Measurements from ENCODE around the gene CLSTN2. TPM values are rescaled to one million over a fixed set of nuclear protein-coding genes. Genes with fewer than 3 reads are reported as not detected.

The CLSTN2 gene
- total RNA-seq, 1 donor from 2014 or later = 0.17 TPM

- no peak for DNase-seq
Observed at GRCh38 chr3:140097874-140098635, 163.1 kb downstream of the CLSTN2 start.

GRCh38 chr3:140100479-140100878 lies 165.5 kb downstream of the CLSTN2 start:
- no peak for DNase-seq

- DNase-seq = no peak
Observed at GRCh38 chr3:140103166-140103565, 168.2 kb downstream of the CLSTN2 start.

- DNase-seq = no peak
Observed at GRCh38 chr3:140103986-140104645, 169.1 kb downstream of the CLSTN2 start.

GRCh38 chr3:140113996-140114788 lies 179.2 kb downstream of the CLSTN2 start:
- no peak for DNase-seq

GRCh38 chr3:140114789-140115080 lies 179.8 kb downstream of the CLSTN2 start:
- no peak for DNase-seq

- DNase-seq = no peak
Observed at GRCh38 chr3:140117096-140117526, 182.1 kb downstream of the CLSTN2 start.

- no peak for DNase-seq
Observed at GRCh38 chr3:140122183-140122582, 187.2 kb downstream of the CLSTN2 start.

GRCh38 chr3:140128217-140128616 lies 193.2 kb downstream of the CLSTN2 start:
- peak; percentile 1 for DNase-seq

- DNase-seq = peak; percentile 1
Observed at GRCh38 chr3:140128631-140129030, 193.6 kb downstream of the CLSTN2 start.

GRCh38 chr3:140129768-140130284 lies 194.8 kb downstream of the CLSTN2 start:
- no peak for DNase-seq

GRCh38 chr3:140131895-140132294 lies 196.9 kb downstream of the CLSTN2 start:
- no peak for DNase-seq

GRCh38 chr3:140134231-140134965 lies 199.4 kb downstream of the CLSTN2 start:
- DNase-seq = no peak

- DNase-seq = no peak
Observed at GRCh38 chr3:140135461-140135860, 200.5 kb downstream of the CLSTN2 start.

GRCh38 chr3:140143367-140144069 lies 208.5 kb downstream of the CLSTN2 start:
- DNase-seq = no peak

GRCh38 chr3:140145528-140145927 lies 210.5 kb downstream of the CLSTN2 start:
- DNase-seq = no peak

GRCh38 chr3:140146668-140147067 lies 211.7 kb downstream of the CLSTN2 start:
- DNase-seq = no peak

GRCh38 chr3:140147965-140148490 lies 213.0 kb downstream of the CLSTN2 start:
- no peak for DNase-seq

- DNase-seq = no peak
Observed at GRCh38 chr3:140148824-140149390, 213.9 kb downstream of the CLSTN2 start.

GRCh38 chr3:140151321-140151720 lies 216.3 kb downstream of the CLSTN2 start:
- DNase-seq = no peak

Measured in dermis blood vessel endothelial cell (primary cell).